ENCODE measurements around the gene NLRC4. TPM values are rescaled to one million over a fixed set of nuclear protein-coding genes. Genes with fewer than 3 reads are reported as not detected.

NLRC4 gene
- total and polyA plus RNA-seq, 2 of the 4 experiments (the other 2 are of a cell fraction), result not detected

DNA sequence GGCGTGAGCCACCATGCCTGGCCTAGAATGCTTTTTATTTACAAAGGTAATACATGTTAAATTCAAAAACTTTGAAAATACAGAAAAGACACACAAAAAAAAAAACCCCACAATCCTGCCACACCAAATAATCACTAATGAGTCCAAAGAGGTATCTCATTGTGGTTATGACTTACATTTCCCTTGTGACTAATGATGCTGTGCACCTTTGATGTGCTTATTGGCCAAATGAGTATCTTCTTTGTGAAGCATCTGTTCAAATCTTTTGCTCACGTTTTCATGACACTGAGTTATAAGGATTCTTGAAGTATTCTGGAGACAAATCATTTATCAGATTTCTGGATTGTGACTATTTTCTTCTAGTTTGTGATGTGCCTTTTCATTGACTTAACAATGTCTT, 6.4 kb upstream of the NLRC4 start:
- CTCF ChIA-PET, result no interaction called here
- no peak overlapping the region for H2BK15ac ChIP-seq (ENCODE audit: low read depth, low read length)
- no peak overlapping the region for H4K91ac ChIP-seq (ENCODE audit: insufficient read depth, low read depth, low read length)
- no peak overlapping the region for H3K4me3 ChIP-seq (ENCODE audit: insufficient read depth, low read depth, low read length)
- intact Hi-C loops (cut with micrococcal nuclease) (no loop called here), in situ Hi-C loops (cut with MboI; ENCODE audit: low sequenced_read_pairs) (no loop called here), dilution Hi-C loops (cut with HindIII; ENCODE audit: low sequenced_read_pairs, unreplicated experiment) (no loop called here)
- no peak overlapping the region for H3K23ac ChIP-seq (ENCODE audit: low read depth, low read length)
- DNase-seq (no peak), ATAC-seq (ENCODE audit: low read depth) (no peak)
- H3K27me3 ChIP-seq (ENCODE audit: control insufficient read depth, insufficient read depth, low read length), result peaks cover 4% of the 10 kb centered on the region
- H3K4me2 ChIP-seq (ENCODE audit: low read depth, low read length), result no peak overlapping the region
- POLR2A ChIA-PET (ENCODE audit: unreplicated experiment), result no interaction called here
- H2BK20ac ChIP-seq (ENCODE audit: low read depth, low read length), result no peak overlapping the region
- no peaks in the 10 kb centered on the region for H3K9me1 ChIP-seq (ENCODE audit: insufficient read depth, low read length)
- no peak for TF ChIP-seq NFE2L2 (IDR thresholded peaks at IDR 0.05; ENCODE audit: low read depth, low read length)
- no peak for TF ChIP-seq CEBPB (IDR thresholded peaks at IDR 0.05; ENCODE audit: low read depth, low read length)
- TF ChIP-seq, protein P1, sequence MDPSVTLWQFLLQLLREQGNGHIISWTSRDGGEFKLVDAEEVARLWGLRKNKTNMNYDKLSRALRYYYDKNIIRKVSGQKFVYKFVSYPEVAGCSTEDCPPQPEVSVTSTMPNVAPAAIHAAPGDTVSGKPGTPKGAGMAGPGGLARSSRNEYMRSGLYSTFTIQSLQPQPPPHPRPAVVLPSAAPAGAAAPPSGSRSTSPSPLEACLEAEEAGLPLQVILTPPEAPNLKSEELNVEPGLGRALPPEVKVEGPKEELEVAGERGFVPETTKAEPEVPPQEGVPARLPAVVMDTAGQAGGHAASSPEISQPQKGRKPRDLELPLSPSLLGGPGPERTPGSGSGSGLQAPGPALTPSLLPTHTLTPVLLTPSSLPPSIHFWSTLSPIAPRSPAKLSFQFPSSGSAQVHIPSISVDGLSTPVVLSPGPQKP (IDR thresholded peaks at IDR 0.05; ENCODE audit: borderline replicate concordance, low read depth, low read length), result no peak
- TF ChIP-seq RAD21 (IDR thresholded peaks at IDR 0.05; ENCODE audit: low read length), result no peak
- TF ChIP-seq, protein P2, sequence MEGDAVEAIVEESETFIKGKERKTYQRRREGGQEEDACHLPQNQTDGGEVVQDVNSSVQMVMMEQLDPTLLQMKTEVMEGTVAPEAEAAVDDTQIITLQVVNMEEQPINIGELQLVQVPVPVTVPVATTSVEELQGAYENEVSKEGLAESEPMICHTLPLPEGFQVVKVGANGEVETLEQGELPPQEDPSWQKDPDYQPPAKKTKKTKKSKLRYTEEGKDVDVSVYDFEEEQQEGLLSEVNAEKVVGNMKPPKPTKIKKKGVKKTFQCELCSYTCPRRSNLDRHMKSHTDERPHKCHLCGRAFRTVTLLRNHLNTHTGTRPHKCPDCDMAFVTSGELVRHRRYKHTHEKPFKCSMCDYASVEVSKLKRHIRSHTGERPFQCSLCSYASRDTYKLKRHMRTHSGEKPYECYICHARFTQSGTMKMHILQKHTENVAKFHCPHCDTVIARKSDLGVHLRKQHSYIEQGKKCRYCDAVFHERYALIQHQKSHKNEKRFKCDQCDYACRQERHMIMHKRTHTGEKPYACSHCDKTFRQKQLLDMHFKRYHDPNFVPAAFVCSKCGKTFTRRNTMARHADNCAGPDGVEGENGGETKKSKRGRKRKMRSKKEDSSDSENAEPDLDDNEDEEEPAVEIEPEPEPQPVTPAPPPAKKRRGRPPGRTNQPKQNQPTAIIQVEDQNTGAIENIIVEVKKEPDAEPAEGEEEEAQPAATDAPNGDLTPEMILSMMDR (conservative IDR thresholded peaks at IDR 0.05; ENCODE audit: low read depth, low read length), result no peak
- TF ChIP-seq MAZ (IDR thresholded peaks at IDR 0.05; ENCODE audit: borderline replicate concordance, low read depth, low read length), result no peak
- TF ChIP-seq MXI1 (IDR thresholded peaks at IDR 0.05; ENCODE audit: borderline replicate concordance, low read depth, low read length), result no peak
- TF ChIP-seq RCOR1 (IDR thresholded peaks at IDR 0.05; ENCODE audit: insufficient replicate concordance, low read length), result no peak
- no peak for TF ChIP-seq POLR2A (IDR thresholded peaks at IDR 0.05; ENCODE audit: low read depth, low read length)
- TF ChIP-seq RFX5 (IDR thresholded peaks at IDR 0.05; ENCODE audit: low read depth, low read length), result no peak
- TF ChIP-seq BHLHE40 (IDR thresholded peaks at IDR 0.05; ENCODE audit: low read depth, low read length), result no peak
- no peak for TF ChIP-seq MAFK (IDR thresholded peaks at IDR 0.05; ENCODE audit: low read depth, low read length)
- no peak overlapping the region for H3K14ac ChIP-seq (replicated peaks; ENCODE audit: low read depth, low read length)
- H3K79me1 ChIP-seq (ENCODE audit: low read depth in 1 of 2, low read length in 2 of 2), result no peaks in the 10 kb centered on the region
- H3K56ac ChIP-seq (ENCODE audit: extremely low read depth, insufficient read depth, low read length), result no peak overlapping the region
- no peaks in the 10 kb centered on the region for H4K20me1 ChIP-seq (ENCODE audit: insufficient read depth, low read length)
- no peak overlapping the region for H2BK5ac ChIP-seq (ENCODE audit: low read depth, low read length, poor library complexity, severe bottlenecking)
- H2BK120ac ChIP-seq (ENCODE audit: low read depth, low read length), result no peak overlapping the region
- no CpG with 5 or more reads among the region's 2 CpGs for WGBS, 2 experiments (ENCODE audit: extremely low coverage in 2 of 2, insufficient read length in 1 of 2)
- no peak overlapping the region for H2AFZ ChIP-seq (replicated peaks; ENCODE audit: low read length, poor library complexity)
- H3K9me3 ChIP-seq (ENCODE audit: control insufficient read depth, insufficient read depth, low read length), result no peaks in the 10 kb centered on the region
- no TSS peak for BruUV-seq (replicated peaks)
- no peak overlapping the region for H3K27ac ChIP-seq (ENCODE audit: insufficient read depth, low read length)
- H3K9ac ChIP-seq (ENCODE audit: low read depth, low read length), result no peak overlapping the region
- no peak overlapping the region for H2AK9ac ChIP-seq (replicated peaks; ENCODE audit: low read depth, low read length, poor library complexity)
- H4K5ac ChIP-seq (ENCODE audit: low read depth, low read length), result no peak overlapping the region
- no peak overlapping the region for H3K18ac ChIP-seq (ENCODE audit: low read depth, low read length)
- no peak overlapping the region for H3K4ac ChIP-seq (ENCODE audit: low read depth, low read length)
- H3K4me1 ChIP-seq (ENCODE audit: control insufficient read depth, insufficient read depth, low read length), result no peaks in the 10 kb centered on the region
- no peaks in the 10 kb centered on the region for H3K36me3 ChIP-seq (ENCODE audit: control insufficient read depth, insufficient read depth, low read length)
- no peak overlapping the region for H2AK5ac ChIP-seq (ENCODE audit: low read depth, low read length)
- H4K8ac ChIP-seq (ENCODE audit: low read depth in 2 of 2, low read length in 2 of 2), result no peak overlapping the region
